ENCODE measurements around the gene SLC22A13. TPM values are rescaled to one million over a fixed set of nuclear protein-coding genes. Genes with fewer than 3 reads are reported as not detected.

The SLC22A13 gene
- total RNA-seq = under 1 TPM in 2 of 4 donors, not detected in 2; 0.13 to 0.17 TPM

DNA sequence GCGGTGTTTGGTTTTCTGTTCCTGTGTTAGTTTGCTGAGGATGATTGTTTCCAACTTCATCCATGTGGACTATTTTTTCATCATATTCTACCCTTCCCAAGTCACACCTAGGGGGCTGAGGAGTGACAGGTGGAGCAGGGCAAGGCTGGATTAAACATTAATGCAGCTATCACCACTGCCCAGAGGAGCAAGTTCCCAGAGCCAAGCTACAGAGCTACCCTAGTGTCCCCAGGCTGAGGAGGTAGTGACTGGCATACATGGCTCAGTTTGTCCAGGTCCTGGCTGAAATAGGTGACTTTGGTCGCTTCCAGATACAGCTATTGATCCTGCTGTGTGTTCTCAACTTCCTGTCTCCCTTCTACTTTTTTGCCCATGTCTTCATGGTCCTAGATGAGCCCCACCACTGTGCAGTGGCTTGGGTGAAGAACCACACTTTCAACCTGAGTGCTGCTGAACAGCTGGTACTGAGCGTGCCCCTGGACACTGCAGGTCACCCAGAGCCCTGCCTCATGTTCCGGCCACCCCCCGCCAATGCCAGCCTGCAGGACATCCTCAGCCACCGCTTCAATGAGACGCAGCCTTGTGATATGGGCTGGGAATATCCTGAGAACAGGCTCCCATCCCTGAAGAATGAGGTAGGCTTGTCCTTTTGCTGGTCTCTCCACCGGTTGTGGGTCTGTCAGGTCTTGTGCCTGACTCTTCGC, at the start of gene SLC22A13:
SLC22A13 (plus strand) TSS at position 209 of the 704 bp plus-strand sequence; CDS start at position 258, 49 bp downstream.
- intact Hi-C loops (cut with DNase I; ENCODE audit: low total_unique reads) = no loop called here
- no peak for TF ChIP-seq POLR2A (IDR thresholded peaks at IDR 0.05)
- TF ChIP-seq, protein P1, sequence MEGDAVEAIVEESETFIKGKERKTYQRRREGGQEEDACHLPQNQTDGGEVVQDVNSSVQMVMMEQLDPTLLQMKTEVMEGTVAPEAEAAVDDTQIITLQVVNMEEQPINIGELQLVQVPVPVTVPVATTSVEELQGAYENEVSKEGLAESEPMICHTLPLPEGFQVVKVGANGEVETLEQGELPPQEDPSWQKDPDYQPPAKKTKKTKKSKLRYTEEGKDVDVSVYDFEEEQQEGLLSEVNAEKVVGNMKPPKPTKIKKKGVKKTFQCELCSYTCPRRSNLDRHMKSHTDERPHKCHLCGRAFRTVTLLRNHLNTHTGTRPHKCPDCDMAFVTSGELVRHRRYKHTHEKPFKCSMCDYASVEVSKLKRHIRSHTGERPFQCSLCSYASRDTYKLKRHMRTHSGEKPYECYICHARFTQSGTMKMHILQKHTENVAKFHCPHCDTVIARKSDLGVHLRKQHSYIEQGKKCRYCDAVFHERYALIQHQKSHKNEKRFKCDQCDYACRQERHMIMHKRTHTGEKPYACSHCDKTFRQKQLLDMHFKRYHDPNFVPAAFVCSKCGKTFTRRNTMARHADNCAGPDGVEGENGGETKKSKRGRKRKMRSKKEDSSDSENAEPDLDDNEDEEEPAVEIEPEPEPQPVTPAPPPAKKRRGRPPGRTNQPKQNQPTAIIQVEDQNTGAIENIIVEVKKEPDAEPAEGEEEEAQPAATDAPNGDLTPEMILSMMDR (IDR thresholded peaks at IDR 0.05) = no peak
- H3K4me3 ChIP-seq (ENCODE audit: low read depth, poor library complexity, severe bottlenecking) = no peak within 1 kb of the TSS
- 98% methylated on average over 9 of the region's 9 CpGs for WGBS, 2 donors
- DNase-seq (ENCODE audit: low spot score in 2 of 2) = no peak

GRCh38 chr3:38219609-38220197, 45.9 kb upstream of the SLC22A13 start:
- no peak for TF ChIP-seq POLR2A (IDR thresholded peaks at IDR 0.05)
- TF ChIP-seq, protein P1 (IDR thresholded peaks at IDR 0.05) = no peak
- WGBS, 2 donors = 94% methylated on average over 3 of the region's 3 CpGs
- no peak for DNase-seq (ENCODE audit: low spot score in 2 of 2)
- H3K4me3 ChIP-seq (ENCODE audit: low read depth, poor library complexity, severe bottlenecking) = no peak overlapping the region
- intact Hi-C loops (cut with DNase I; ENCODE audit: low total_unique reads) = no loop called here

GRCh38 chr3:38221005-38221404, 44.6 kb upstream of the SLC22A13 start:
- no peak for DNase-seq (ENCODE audit: low spot score in 2 of 2)
- TF ChIP-seq POLR2A (IDR thresholded peaks at IDR 0.05) = no peak
- TF ChIP-seq, protein P1 (IDR thresholded peaks at IDR 0.05) = no peak
- intact Hi-C loops (cut with DNase I; ENCODE audit: low total_unique reads) = no loop called here
- WGBS, 2 donors = 95 to 100% methylated on average over 1 of the region's 1 CpG
- no peak overlapping the region for H3K4me3 ChIP-seq (ENCODE audit: low read depth, poor library complexity, severe bottlenecking)

- 80 to 85% methylated on average over 7 of the region's 7 CpGs for WGBS, 2 donors
- DNase-seq (ENCODE audit: low spot score in 2 of 2) = no peak
- intact Hi-C loops (cut with DNase I; ENCODE audit: low total_unique reads) = no loop called here
- TF ChIP-seq POLR2A (IDR thresholded peaks at IDR 0.05) = no peak
- TF ChIP-seq, protein P1 (IDR thresholded peaks at IDR 0.05) = no peak
- H3K4me3 ChIP-seq (ENCODE audit: low read depth, poor library complexity, severe bottlenecking) = no peak overlapping the region
Measured at GRCh38 chr3:38222032-38222634, 43.5 kb upstream of the SLC22A13 start.

- intact Hi-C loops (cut with DNase I; ENCODE audit: low total_unique reads) = no loop called here
- no peak for TF ChIP-seq POLR2A (IDR thresholded peaks at IDR 0.05)
- TF ChIP-seq, protein P1 (IDR thresholded peaks at IDR 0.05) = no peak
- no peak overlapping the region for H3K4me3 ChIP-seq (ENCODE audit: low read depth, poor library complexity, severe bottlenecking)
- no peak for DNase-seq (ENCODE audit: low spot score in 2 of 2)
- 95 to 97% methylated on average over 4 of the region's 4 CpGs for WGBS, 2 donors
Measured at GRCh38 chr3:38224357-38224756, 41.3 kb upstream of the SLC22A13 start.
